GM18873 (cell line): Measurements from ENCODE around the gene HACD3.
"Not testable (repeated sequence)": the region's sequence is repeated elsewhere in the genome, so short reads cannot be mapped to it uniquely, and the experiment has no call there.

ENCODE experiments used
- ATAC-seq: cut with Tn5 transposase; IDR thresholded peaks from one replicate; pipeline ENCODE4 v1.9.1; 2021; ENCODE audit warnings: mild to moderate bottlenecking, moderate library complexity, moderate number of reproducible peaks; ENCODE audit not compliant: unreplicated experiment, low FRiP score

Gene HACD3

DNA sequence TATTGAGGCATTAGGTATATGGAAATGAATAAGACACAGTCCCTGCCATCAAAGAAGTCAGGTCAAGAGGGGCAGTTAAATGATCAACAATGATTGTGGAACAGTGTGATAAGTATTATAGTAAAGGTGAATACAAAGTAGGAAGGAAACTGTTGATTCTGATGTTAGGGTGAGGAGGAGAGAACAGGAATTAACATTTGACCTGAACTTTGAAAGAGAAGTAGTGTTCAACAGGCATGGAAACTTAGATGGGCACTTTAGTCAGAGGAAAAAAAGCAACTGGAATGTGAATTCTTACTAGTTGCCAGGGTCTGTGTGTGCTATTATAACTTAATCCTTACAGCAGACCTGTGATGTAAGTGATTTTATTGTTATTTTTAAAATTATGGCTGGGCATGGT lies 17.6 kb downstream of the HACD3 start:
- ATAC-seq = no peak

DNA sequence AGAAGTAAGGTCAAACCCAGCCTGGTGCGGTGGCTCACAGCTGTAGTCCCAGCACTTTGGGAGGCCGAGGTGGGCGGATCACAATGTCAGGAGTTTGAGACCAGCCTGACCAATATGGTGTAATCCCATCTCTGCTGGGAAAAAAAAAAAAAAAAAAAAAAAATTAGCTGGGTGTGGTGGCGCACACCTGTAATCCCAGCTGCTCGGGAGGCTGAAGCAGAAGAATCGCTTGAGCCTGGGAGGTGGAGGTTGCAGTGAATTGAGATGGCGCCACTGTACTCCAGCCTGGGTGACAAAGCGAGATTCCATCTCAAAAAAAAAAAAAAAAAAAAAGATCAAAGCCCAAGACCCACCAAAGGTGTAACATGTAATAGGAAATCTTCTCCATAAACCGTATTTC lies 19.0 kb downstream of the HACD3 start:
- not testable (repeated sequence) for ATAC-seq

DNA sequence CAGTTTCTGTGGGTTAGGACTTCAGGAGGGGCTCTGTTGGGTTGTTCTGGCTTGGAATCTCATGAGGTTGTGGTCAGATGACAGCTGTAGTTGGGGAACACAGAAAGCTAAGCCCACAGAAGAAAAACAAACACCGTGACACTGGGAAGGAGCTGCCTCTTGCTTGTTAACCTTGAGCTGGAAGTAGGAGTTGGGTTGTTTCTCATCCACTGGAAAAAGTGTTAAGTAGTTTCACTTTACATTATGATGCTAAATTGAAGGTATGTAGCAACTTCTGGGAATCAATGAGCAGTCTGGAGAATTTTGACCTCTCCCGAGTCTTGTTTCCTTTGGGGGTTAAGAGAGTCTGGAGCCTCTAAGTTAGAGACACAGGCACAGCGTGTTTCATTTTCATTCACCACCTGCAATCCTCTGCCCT lies 20.4 kb downstream of the HACD3 start:
- ATAC-seq = no peak

DNA sequence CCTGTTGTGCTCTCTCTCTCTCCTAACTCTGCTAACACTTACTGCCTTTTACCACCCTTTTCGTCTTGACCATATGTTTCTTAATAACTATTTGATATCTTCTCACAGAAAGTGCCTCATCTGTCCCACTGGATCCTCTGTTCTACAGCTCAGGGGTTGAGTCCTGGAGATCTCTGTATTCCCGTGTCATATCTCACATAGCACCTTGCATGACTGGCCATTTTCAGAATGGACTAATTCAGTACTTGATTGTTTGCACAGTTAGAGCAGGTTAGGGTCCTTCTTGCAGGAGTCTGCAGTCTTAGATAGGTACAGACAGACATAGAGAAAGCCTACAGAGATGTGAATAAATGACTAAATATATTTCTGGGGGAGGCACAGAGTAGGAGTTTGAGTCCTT lies 20.9 kb downstream of the HACD3 start:
- no peak for ATAC-seq

DNA sequence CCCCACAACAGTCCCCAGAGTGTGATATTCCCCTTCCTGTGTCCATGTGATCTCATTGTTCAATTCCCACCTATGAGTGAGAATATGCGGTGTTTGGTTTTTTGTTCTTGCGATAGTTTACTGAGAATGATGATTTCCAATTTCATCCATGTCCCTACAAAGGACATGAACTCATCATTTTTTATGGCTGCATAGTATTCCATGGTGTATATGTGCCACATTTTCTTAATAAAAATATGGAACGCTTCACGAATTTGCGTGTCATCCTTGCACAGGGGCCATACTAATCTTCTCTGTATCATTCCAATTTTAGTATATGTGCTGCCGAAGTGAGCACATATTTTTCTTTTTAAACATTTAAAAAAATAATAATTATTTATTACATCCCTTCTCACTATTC lies 22.6 kb downstream of the HACD3 start:
- ATAC-seq = not testable (repeated sequence)

DNA sequence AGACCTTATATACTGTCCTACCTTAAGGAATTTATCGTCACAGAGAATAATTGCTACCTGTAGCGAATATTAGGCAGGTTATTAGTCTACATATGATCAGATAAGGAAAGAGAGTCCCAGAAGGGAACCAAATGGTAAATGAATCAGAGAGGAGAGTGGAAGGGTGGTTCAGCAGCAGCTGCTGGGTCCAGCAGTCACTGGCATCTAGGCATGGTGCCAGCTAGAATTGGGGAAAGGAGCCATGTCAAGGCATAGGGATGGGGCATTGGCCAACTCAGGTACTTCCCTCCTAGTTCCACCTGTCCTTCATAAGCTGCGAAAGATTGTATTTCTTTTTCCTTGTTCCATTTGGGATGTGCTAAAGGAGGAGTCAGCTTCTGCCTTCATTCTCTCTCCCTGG lies 23.4 kb downstream of the HACD3 start:
- no peak for ATAC-seq

DNA sequence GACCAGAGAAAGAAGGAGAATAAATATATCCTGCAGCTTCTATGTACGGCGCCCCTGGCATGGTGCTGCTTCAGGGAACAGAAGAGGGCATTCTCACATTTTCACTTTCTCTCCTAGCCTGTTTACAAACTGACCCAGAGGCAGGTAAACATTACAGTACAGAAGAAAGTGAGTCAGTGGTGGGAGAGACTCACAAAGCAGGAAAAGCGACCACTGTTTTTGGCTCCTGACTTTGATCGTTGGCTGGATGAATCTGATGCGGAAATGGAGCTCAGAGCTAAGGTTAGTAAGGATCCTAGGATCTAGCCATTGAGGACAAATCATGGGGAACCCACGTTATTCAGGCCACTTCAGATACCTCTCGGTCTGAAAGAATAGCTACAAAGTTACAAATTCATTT lies 26.4 kb downstream of the HACD3 start:
- ATAC-seq = no peak

DNA sequence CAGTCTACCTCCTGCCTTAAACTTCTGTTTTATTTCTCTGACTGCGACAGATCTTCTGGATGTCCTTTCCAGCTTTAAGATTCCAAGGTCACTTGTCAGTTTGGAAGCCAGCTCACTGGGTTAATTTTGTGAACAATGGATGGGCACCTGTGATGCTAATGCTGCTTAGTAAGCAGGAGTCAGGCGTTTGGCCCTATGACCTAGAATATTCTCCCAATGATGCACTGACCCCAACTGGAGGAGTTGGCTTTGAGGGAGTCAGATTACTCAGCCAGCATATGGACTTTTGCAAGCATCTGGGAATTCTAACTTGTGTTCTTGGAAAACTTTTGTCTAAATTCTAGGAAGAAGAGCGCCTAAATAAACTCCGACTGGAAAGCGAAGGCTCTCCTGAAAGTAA lies 28.1 kb downstream of the HACD3 start:
- no peak for ATAC-seq

DNA sequence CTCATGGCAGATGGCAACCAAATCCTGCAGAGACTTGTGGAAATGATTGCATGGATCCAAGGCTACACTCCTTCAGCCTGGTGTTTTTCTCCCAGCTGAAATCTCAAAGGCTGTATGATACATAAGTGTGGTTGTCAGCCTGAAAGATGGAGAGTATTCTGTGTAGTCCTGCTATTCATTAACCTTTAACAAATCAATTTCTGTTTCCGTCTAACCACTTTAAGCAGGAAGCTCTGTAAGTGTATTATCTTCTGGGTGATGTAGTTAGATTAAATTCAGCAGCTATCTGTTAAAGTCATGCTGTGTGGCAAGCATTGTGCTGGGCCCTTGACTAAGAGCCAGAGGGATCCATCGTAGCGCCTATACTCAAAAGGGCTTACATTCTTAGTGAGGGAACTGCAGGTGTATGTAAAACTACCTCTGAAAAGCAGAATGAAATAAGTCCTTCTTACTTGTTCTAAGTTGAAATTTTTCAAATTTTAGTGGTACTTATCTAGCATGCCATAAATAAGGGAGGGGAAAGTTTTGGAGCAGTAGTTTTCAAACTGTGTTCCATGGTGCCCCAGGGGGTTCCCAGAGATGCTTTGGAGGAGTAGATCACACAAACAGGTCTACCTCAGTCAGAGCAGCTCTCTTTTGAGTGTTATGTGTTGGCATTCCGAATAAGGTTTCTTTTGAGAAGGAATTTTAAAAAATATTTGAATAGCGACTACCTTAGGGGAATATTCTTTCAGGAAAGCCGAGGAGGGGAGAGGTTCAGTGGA lies 28.9 kb downstream of the HACD3 start:
- ATAC-seq = no peak

DNA sequence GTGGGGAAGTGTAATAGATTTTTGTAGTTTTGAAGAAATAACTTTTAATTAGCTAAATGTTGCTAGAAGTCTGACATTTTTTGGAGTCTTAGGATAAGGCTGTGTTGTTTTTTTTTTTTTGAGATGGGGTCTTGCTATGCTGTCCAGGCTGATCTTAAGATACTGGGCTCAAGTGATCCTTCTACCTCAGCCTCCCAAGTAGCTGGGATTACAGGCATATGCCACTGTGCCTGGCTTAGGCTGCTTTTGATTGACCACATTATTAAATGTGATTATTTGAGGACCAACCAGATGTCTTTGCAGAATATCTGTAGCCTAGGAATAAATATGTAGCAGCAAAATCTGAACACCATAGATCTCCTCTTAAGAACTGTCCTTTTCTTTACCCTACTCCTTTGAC lies 29.7 kb downstream of the HACD3 start:
- ATAC-seq = no peak

DNA sequence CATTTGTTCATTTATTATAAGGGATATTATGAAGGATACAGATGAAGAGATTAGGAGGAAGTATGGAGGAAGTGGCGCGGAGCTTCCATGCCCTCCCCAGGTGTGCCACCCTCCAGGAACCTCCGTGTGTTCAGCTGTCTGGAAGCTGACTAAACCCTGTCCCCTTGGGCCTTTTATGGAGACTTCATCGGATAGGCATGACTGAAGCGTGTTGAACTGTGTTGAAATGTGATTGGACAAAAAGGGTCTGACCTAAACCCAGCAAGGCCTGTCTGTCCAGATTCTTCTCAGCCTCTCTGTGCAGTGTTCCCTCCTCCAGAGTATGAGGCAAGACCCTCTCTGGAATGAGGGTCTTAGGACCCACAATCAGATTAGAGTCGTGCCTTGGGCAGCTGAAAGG lies 31.7 kb downstream of the HACD3 start:
- ATAC-seq = no peak

DNA sequence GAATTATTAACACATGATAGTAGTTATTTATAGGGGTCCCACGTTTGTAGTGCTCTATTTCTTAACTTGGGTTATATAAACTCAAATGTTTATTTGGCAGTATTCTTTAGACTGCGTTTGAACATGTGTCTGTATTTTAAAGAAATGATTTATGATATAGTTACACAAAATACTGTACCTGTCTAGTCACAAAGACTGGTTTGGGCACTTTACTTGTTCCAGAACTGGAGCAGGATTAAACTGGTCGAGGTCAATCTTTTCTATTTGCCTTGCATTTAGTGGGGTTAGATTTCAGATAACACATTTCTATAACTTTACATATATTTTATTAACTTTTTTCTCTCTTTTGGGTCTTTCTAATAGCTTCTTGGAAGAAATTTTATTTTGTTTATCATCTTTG lies 39.5 kb downstream of the HACD3 start:
- no peak for ATAC-seq

DNA sequence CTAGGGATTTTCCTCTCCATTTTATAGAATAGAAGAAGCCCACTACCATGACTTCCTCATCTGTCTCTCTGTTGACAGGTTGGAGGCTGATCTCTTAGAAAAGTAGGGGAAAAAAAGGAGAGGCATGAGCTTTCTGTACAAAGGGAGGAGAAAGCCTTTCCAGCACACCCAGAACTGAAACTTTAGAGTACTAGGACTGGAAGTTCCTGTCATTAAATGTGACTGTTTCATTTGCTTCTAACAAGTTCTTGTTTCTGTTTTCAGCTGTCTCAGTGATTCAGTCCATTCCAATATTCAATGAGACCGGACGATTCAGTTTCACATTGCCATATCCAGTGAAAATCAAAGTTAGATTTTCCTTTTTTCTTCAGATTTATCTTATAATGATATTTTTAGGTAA lies 41.7 kb downstream of the HACD3 start:
- no peak for ATAC-seq

DNA sequence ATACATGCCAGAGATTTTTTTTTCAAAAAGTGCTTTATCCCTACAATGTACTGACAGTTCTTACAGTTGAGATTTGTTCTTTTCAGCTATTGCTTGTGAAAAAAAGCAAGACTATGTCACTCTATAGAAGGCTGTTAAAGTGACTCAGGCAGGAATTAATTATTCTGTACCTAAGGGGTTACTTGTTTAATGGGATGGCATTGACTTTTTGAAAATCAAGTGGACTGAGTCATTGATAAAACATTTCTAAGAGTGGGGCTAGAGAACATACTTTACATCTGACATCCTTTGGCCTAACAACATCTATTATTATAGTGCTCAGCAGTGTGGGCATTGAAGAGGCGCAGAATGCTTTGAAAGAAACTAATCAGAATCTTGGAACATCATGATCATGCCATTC lies 46.4 kb downstream of the HACD3 start:
- ATAC-seq = no peak

DNA sequence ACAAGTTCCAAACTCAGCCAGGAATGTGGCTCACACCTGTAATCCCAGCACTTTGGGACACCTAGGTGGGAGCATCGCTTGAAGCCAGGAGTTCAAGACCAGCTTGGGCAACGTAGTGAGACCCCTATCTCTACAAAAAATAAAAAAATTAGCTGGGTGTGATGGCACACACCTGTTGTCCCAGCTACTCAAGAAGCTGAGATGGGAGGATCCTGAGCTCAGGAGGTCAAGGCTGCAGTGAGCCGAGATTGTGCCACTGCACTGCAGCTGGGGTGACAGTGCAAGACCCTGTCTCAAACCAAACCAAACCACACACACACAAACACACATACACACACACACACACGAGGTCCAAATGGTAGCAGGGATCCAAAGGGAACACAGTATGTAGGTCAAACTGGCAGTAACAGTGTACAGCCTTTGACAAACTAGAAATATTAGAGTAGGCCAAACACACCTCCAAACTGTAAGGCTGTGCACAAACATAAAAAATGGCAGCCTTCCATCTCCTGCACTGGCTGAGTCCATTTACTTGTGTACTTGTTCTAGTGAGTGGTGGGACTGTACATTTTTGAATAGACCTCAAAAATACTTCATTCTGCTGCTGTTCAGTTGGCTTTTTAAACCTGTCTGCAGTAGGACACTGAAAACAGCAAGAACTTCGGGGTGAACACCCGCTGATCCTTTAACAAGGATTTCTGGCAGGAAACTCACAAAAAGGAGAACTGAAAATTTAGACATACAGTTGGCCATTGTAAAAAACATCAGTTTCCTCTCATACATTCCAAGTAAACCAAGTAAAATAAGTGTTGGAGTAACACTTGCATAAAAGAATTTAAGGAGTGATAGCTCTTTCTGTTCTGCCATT lies 47.1 kb downstream of the HACD3 start:
- ATAC-seq = no peak

DNA sequence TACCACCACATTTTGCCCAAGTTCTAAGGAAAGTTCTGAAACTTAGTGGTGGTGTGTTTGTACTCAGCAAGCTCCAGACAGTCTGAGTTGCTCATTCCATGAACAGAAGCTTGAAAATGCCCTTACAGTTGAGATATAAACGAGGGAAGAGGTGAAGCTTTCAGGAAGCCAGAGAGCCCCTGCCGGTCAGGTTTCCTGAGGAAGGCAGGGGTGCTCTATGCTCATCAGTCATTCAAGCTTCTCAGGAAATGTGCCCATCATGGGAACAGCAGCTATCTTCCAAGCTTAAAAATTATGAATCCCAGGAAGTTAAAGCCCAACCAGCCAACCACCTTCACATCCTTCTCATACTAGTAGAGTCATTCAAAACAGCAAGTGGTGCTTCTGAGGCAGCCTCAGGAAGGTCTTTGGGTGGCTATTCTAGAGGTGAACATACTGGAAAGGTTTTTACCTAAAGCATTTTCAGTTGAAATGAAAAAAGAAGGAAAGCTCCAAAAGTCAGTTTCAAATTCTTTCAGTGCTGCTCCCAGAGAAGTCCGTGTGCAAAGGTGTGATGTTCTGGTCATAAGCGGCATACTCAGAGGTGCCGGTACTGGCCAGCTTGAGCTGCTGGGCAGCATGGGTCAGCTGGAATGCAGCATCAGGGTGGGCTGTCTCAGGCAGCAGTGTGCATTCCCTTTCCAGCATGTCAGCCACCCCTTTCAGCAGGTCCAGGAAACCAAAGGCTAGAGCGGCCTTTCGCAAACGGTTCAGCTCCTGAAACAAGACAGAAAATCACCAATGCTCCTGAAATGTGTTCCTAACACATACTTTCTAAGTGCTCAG lies 48.9 kb downstream of the HACD3 start:
- ATAC-seq = no peak

DNA sequence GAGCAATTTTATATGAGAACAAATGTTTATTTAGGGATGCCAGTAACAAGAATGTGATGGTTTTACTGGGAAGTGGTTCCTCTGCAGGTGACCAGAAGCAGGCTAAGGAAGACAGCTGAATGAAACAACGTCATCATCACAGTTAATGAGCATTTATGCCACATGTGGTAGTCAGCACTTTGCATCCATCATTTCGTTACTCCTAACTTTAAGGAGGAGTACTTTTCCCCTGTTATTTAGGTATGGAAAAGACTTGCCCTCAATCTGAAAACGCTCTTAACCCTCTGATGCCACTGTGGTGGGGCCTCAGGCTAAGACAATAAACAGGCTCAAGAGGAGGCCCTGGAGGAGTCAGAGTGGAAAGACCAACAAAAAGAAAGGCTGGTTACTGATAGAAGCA lies 49.5 kb downstream of the HACD3 start:
- ATAC-seq = no peak

DNA sequence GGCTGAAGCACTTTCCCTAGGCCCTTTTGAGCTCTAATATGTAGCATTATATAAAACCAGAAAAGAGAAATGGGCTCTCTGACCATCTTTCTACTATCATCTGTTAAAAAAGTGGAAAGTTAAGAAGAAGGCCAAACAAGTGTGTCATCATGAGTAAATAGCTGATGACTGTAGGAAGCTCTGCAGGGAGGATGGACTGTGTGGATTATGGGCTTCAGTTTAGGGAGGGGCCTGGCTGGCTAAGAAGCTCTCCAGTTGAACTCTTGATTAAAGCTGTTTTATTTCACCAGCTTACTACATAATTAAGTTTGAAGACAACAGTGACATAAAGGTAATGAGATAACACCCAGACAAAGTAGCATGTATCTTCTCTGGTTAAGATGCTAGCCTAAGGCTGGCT lies 50.0 kb downstream of the HACD3 start:
- ATAC-seq = no peak

DNA sequence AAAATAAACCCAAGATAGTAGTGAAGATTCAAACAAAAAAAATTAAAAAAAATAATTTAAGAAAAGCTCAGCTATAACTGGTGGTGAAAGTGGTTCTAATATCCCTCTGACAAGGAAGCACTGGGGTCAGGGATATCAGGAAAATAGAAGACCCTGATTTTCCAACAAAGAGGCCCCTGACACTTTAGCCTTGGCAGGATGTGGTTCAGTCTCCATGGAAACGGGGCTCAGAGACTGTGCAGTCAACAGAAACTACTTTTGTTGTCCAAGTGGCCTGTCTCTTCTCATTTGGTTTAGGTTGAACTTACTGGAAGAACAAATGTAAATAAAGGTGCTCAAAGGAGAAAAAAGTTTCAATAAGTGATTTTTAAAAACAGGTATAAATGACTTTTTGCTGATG lies 53.4 kb downstream of the HACD3 start:
- no peak for ATAC-seq

DNA sequence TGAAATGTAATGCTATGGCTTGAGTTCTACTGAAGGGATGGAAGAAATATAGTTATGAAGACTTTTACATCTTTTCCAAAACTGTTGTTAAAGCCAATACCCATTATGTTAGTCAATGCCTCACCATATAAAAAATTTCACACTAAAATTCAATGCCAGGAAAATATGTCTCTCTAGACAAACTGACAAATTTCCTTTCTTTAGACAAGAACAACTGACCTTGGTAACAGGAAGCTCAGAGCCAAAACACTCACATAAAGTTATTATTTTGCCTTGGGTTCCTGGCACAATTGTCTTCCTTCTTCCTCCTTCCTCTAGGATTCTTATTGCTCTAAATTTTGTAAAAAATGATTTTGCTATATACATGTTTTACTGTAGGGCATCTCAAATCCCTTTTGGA lies 54.0 kb downstream of the HACD3 start:
- ATAC-seq = no peak

DNA sequence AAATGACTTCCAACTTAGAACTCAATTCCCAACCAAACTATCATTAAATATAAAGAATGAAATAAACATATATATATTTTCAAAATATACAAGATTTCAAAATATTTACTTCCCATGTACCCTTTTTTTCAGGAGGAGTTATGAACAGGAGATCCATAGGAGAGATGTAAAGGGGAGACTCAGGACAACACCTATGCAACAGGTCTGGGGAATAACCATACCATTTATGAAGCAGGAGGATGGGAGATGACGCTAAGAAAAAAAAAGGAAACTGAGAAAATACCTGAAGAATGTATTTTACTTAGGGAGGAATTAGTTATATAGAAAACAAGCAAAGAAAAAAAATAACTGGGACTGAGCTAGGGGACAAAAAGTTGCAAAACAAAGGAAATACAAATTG lies 56.8 kb downstream of the HACD3 start:
- no peak for ATAC-seq
